Measurements from ENCODE around the gene PPFIA2. TPM values are rescaled to one million over a fixed set of nuclear protein-coding genes. Genes with fewer than 3 reads are reported as not detected.

PPFIA2 gene
- total RNA-seq, 4 donors from 2014 or later: 1.7 to 3.9 (median 2.0) TPM

GRCh38 chr12:81350309-81350708, 408.8 kb downstream of the PPFIA2 start:
- H3K4me1 ChIP-seq: no peaks in the 10 kb centered on the region
- no peaks in the 10 kb centered on the region for H3K27me3 ChIP-seq
- intact Hi-C loops (cut with DNase I): no loop called here
- H3K9me3 ChIP-seq: no peaks in the 10 kb centered on the region
- no peak for TF ChIP-seq CTCF (IDR thresholded peaks at IDR 0.05)
- no peak for TF ChIP-seq POLR2A (IDR thresholded peaks at IDR 0.05)
- DNase-seq: no peak
- 74 to 78% methylated on average over 2 of the region's 2 CpGs for WGBS, 2 donors
- no peak overlapping the region for H3K4me3 ChIP-seq (replicated peaks in 1 of 3)
- no peaks in the 10 kb centered on the region for H3K36me3 ChIP-seq
- no peak overlapping the region for H3K27ac ChIP-seq

GRCh38 chr12:81347404-81347803, 411.7 kb downstream of the PPFIA2 start:
- no peak for TF ChIP-seq POLR2A (IDR thresholded peaks at IDR 0.05)
- H3K36me3 ChIP-seq: no peaks in the 10 kb centered on the region
- H3K4me1 ChIP-seq: no peaks in the 10 kb centered on the region
- intact Hi-C loops (cut with DNase I): no loop called here
- H3K4me3 ChIP-seq (replicated peaks in 1 of 3): no peak overlapping the region
- H3K27me3 ChIP-seq: no peaks in the 10 kb centered on the region
- DNase-seq: no peak
- WGBS, 2 donors: 76 to 90% methylated on average over 5 of the region's 5 CpGs
- H3K9me3 ChIP-seq: no peaks in the 10 kb centered on the region
- no peak overlapping the region for H3K27ac ChIP-seq

DNA sequence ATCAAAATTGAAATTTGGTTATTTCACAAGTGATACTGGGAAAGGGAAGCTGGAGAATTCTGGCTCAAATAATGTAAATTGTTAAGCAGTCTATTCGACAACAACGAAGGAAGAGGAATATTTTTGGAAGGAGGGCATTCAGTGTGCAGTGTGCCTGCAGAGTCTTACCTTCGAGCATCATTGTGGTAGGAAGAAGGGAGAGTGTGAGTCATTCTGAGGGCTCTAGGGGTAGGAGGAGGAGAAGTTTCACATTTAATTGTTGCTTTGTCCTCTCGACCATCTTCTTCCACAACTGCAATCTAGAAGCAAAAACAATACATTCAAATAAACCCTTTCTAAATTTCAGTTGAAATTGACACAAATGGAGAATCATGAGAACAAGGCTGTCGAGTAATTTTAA, 418.2 kb downstream of the PPFIA2 start:
- Histone ChIP-seq H3K27ac (no peak overlapping the region), H3K36me3 (no peaks in the 10 kb centered on the region), H3K4me1 (no peaks in the 10 kb centered on the region), H3K27me3 (no peaks in the 10 kb centered on the region), H3K4me3 (replicated peaks in 1 of 3) (no peak overlapping the region), H3K9me3 (no peaks in the 10 kb centered on the region)
- intact Hi-C loops (cut with DNase I): no loop called here
- TF ChIP-seq CTCF (IDR thresholded peaks at IDR 0.05) (no peak), POLR2A (IDR thresholded peaks at IDR 0.05) (no peak)
- WGBS, 2 donors: 77 to 78% methylated on average over 5 of the region's 5 CpGs
- DNase-seq: no peak

DNA sequence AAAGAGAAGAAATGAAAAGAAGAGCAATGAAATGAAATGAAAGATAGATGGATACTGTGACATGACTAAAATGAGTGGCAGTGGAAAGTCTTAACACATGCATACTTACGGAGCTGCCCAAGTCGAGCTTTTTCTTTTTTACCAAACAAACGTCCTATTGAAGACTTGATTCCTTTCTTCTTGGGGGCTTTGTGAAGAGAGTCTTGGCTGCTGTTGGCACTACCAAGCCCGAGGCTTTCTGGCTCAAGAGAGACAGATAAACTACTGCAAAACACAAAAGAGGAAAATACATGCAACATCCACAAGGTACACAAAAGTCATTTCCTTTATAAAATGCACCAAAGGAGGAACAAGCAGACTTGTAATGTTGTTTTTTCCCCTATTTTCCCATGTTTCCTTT, 420.1 kb downstream of the PPFIA2 start:
- no peaks in the 10 kb centered on the region for H3K36me3 ChIP-seq
- no peaks in the 10 kb centered on the region for H3K4me1 ChIP-seq
- no peak for TF ChIP-seq CTCF (IDR thresholded peaks at IDR 0.05)
- no peak for TF ChIP-seq POLR2A (IDR thresholded peaks at IDR 0.05)
- H3K27me3 ChIP-seq: no peaks in the 10 kb centered on the region
- intact Hi-C loops (cut with DNase I): no loop called here
- no peaks in the 10 kb centered on the region for H3K9me3 ChIP-seq
- no peak overlapping the region for H3K27ac ChIP-seq
- no peak for DNase-seq
- H3K4me3 ChIP-seq (replicated peaks in 1 of 3): no peak overlapping the region
- WGBS, 2 donors: 60 to 66% methylated on average over 4 of the region's 4 CpGs

GRCh38 chr12:81337886-81338285, 421.3 kb downstream of the PPFIA2 start:
- Histone ChIP-seq H3K4me1 (no peaks in the 10 kb centered on the region), H3K27me3 (no peaks in the 10 kb centered on the region), H3K4me3 (replicated peaks in 1 of 3) (no peak overlapping the region), H3K27ac (no peak overlapping the region), H3K9me3 (no peaks in the 10 kb centered on the region), H3K36me3 (no peaks in the 10 kb centered on the region)
- intact Hi-C loops (cut with DNase I): no loop called here
- no peak for TF ChIP-seq POLR2A (IDR thresholded peaks at IDR 0.05)
- TF ChIP-seq CTCF (IDR thresholded peaks at IDR 0.05): no peak
- no peak for DNase-seq
- WGBS, 2 donors: 91 to 99% methylated on average over 2 of the region's 2 CpGs

DNA sequence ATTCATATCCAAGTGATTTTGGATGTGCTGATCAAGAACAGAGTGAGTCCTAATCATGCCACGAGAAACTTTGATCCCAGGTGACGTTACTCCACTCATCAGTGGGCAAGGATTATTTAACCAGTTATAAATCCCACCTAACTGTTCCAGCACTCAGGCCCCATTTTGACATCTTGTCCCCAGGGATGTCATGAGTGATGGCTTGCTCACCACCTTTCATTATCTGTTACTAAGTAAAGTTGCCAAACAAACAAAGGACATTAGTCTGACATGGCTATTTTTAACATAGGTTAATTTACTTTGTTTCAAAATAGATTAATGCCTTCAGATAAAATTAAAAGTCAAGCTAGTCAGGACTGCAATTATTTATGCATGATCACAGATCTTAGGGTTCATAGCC, 425.3 kb downstream of the PPFIA2 start:
- H3K4me1 ChIP-seq: no peaks in the 10 kb centered on the region
- intact Hi-C loops (cut with DNase I): no loop called here
- H3K9me3 ChIP-seq: no peaks in the 10 kb centered on the region
- no peaks in the 10 kb centered on the region for H3K36me3 ChIP-seq
- no peaks in the 10 kb centered on the region for H3K27me3 ChIP-seq
- no peak overlapping the region for H3K27ac ChIP-seq
- H3K4me3 ChIP-seq (replicated peaks in 1 of 3): no peak overlapping the region
- WGBS, 2 donors: 74 to 84% methylated on average over 2 of the region's 2 CpGs
- TF ChIP-seq CTCF (IDR thresholded peaks at IDR 0.05) (no peak), POLR2A (IDR thresholded peaks at IDR 0.05) (no peak)
- no peak for DNase-seq
